Measurements from ENCODE around the gene SYT1.

SYT1 gene

DNA sequence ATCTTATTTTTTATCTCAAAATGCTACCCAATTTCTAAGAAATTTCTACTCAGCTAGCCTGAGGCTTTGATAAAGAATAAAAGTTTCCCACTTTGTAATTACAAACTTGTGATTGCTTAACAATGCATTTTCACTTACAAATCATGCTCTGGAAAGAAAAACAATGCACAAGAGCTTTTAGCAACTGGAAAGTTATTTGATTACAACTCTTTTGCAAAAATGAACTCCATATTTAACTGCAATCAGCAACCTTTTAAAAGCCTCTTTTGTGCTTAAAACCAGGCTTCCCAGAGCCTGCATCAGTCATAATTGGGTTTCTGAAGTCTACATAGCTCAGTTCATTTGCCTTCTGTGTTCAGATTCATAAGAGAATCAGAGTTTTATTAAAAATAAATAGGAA is 431.0 kb downstream of the SYT1 start:
- DNase-seq (ENCODE audit: low spot score): no peak

DNA sequence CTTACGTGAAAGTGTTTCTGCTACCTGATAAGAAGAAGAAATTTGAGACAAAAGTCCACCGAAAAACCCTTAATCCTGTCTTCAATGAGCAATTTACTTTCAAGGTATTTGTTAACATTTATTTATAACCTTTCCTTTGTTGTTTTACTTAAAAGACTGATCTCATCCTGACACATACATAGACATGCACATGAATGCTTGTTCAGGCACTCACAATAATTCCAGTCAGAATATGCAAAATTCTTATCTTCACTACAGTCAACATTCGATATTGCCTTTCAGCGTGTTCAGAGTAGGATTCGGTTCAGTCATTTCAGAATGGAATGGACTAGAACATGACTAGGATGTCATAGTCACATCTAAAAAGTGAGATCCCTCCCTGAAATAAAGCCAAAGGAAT is 431.6 kb downstream of the SYT1 start:
- DNase-seq (ENCODE audit: low spot score): no peak

DNA sequence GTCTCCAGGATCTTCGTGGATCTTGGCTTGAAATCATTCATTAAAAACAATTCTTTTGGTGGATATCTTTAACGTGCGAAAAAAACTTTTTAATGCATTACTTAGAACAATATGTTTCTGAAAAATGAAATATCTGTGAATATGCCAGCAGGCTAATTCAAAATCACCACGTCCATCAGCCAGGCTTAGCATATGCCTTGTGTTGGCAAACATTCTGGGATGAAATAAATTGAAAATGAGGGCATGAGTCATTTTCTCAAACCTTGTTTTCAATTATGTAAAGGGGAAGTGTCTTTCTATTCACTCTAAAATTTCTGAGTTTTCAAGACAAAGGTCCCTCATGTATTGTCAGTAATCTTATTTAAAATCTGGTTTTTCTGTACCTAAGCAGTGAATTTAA is 432.3 kb downstream of the SYT1 start:
- DNase-seq (ENCODE audit: low spot score): no peak

DNA sequence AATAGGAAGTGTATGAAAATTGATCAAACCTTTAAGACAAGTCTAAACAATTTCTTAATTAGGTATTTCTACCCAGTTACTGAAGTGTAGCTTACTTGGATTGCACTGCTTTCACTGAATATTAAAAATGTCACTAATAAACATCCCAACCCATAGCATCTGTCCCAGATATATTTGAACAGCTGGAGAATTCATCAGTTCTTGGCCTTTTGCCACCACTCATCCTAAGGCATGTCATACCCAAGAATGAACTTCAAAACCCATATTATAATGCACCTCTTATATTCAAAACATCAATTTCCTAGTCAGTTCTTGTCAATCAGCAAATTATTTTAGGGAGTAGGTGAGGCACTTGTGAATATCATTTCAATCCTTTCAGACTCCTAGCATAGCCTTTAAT is 433.9 kb downstream of the SYT1 start:
- DNase-seq (ENCODE audit: low spot score): no peak

DNA sequence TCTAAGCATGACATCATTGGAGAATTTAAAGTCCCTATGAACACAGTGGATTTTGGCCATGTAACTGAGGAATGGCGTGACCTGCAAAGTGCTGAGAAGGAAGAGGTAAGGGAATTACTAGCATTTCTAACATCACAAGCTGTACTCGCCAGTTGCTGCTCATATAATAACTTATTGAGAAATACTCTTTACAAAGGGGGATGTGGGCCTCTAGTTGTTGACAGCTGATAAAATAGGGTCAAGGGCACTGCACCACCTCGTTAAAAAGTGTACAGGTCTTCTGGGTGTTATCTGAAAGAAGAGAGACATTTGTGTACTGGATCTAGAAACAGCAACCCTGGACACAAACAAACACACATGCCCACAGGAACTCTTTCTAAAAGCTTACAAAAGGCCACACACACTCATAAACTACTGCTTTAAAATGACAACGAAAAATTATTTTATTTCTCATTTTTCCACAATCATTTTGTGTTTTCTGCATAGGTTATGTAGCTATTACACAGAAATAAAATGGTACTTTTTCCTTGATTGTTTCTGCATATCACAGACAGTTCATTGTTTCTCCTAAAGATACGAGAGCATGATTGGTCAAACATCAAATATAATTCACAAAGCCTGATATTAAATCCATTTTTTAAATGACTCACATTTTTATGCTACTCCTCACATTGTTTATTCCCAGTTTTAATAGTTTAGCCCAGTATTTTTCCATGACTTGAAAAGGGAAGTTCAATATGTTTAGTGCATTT is 435.0 kb downstream of the SYT1 start:
- DNase-seq (ENCODE audit: low spot score): no peak

DNA sequence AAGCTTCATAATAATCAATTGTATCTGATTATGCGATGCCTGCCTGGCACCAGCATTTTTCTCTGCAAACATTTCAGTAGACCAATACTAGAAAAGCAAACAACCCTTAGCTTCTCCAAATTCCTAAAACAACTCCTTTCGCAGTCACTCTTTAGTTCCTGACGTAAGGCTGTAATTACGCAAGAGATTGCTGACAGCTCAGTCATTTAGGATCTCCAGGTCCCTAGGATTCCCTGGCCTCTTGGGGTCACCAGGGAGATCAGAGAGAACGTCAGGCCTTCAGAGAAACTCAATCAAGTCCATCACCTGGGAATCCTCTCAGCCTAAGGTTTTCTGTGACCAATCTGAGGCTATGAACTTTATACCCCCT is 435.6 kb downstream of the SYT1 start:
- no peak for DNase-seq (ENCODE audit: low spot score)

DNA sequence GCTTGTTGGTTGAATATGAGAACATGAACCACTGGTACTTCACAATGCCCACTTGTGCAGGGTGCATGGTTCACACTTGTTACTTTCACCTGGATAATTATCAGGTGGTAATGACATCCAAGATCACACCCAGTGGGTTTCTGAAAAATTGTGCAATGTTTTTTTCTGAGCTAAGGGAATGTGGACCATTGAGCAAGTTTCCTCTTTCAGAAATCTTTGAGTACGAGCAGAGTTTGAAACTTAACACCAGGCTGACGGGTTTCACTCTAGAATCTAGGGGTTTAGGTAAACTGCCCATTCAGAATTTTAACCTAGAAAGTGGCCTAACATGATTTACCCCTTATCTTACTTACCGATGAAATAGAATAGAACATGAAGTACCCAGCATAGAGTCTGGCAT is 436.6 kb downstream of the SYT1 start:
- no peak for DNase-seq (ENCODE audit: low spot score)

DNA sequence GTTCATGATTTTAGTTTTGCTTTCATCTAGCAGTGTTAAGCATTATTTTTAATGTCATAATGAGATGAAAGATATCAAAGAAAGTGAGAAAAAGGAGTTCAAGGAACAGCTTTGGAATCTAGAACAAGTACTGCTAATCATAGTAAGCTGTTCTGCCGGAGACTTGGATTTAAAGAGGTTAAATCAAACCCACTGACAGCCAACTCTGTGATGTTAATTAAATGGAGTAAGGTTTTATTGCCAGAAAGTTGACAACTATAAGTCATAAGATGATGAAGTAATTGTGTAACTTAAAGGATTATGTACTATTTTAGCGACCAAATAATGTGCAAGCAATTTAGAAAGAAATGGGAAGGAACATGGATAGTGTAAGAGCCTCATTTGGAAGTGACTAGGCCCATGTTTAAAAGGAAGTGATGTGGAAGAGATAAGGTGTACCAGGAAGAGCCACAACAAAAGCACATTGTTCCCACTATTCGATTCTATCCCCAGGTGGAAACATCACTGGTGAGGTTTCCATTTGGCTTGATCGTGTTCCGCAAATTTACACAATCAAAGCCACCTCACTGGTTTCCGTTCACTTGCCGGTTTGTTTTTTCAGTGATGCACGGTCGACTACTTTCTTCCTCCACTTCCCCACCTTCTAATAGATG is 437.7 kb downstream of the SYT1 start:
- no peak for DNase-seq (ENCODE audit: low spot score)

DNA sequence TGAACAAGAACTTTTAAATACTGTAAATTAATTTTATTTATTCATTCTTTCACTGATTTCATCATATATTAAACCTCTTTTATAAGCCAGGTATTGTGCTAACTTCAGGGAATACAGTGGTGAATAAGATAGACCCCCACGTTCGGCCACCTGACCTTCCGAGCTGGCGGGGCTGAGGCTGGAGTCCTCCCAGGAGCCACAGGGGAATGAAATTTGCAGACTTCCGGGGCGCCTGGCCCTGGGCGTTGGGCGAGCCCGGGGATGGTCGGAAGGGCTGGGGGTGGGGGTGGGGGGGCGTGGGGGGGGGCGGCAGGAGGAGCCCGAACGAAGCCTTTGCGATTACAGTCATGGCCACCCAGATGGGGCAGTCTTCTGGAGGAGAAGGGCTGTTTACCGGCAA is 442.8 kb downstream of the SYT1 start:
- DNase-seq (ENCODE audit: low spot score): no peak

DNA sequence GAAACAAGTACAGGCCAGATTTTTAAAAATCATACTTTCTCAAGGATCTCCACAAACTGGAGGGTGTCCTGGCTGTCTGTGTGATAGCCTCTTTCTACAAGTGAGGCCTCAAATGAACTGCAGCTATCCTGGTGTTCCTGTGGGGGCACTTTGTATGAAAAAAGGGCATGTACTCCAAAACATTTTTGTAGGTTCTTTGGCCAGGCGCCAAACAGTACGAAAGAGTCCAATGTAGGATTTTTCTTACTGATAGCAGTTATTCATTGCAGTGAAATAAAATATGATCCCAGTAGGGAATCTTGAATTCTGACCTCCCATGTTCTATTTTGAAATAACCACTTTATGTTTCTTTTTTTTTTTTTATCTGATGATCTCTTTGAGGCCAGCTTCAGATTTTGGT is 444.5 kb downstream of the SYT1 start:
- no peak for DNase-seq (ENCODE audit: low spot score)

DNA sequence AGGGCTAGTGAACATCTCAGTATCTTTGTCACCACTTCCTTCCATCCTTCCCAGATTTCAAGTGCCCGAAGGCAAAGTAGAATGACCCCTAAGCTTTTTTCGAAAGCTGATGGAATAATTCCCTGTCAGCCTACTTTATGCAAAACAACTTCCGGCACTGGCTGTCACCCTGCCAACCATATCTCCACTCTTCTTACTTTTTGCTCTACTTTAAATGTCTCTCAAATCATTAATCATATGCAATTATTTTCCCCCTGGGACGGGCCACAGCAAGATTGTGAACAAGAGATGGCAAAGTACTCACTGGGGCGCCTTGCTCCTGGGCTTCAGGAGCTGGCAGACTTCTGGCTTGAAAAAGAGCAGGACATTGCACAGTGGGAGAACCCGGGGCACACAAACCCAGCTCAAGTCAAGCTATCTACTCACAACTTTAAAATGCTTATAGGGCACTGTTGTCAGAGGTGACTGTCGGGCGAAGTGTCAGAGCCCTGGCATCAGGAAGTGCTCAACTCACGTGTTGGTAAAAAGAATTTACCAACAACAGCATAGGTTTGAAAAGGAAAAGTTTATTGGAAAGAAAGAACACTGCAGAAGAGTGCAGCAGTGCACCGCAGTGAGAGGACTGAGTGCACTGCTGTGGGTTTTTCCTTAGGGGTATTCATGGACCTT is 452.7 kb downstream of the SYT1 start:
- no peak for DNase-seq (ENCODE audit: low spot score)

DNA sequence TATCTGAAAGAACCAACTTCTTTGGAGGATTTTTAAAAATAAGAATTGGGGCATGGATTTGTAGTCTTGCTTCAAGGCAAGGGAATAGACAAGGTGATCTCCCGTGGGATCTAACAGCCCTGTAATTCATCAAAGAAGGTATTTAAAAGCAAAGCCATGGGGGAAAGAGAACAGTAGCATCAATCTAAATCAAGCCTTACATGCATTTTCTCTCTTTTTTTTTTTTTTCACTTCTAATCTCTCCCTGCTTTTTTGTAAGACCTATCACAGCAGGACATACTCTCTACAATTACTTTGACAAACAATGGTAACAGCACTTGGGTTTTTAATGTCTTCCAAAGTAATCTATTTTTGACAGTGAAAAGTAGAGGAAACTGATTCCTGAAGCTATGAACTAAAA is 458.3 kb downstream of the SYT1 start:
- no peak for DNase-seq (ENCODE audit: low spot score)

DNA sequence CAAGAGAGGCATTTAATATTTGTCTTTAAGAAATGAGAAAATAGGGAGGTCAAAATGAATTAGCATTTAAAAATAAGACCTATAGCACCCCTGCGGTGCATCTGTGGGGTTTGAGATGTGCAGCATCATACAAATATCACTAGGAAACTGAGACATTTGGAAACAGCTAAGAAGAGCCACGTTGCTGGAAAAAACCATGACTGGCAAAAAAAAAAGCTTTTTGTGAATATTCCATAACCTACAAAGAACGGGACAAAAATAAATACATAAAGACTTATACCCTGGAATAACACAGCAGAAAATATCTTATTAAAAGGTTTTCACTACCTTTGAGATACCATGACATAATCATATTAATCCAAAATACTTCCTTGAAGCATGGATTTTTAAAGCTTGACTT is 460.0 kb downstream of the SYT1 start:
- DNase-seq (ENCODE audit: low spot score): no peak

DNA sequence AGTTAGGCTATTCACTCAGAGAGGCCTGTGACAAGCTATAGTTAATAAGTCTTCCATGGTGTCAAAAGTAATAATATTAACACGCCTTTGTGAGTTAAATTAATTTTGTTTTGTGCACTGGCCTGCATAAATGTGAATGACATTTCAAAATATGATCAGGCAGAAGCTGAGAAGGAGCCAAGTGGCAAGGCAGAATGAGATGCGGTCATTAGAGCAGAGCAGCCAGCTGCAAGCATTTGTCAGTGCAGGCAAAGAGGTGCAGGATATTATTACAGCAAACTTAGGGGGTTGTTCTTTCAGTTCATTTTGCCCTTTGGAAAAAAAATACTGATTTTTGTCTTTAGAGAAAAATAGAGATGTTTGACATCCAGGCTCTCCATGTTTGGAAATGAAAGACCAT is 461.6 kb downstream of the SYT1 start:
- DNase-seq (ENCODE audit: low spot score): no peak

DNA sequence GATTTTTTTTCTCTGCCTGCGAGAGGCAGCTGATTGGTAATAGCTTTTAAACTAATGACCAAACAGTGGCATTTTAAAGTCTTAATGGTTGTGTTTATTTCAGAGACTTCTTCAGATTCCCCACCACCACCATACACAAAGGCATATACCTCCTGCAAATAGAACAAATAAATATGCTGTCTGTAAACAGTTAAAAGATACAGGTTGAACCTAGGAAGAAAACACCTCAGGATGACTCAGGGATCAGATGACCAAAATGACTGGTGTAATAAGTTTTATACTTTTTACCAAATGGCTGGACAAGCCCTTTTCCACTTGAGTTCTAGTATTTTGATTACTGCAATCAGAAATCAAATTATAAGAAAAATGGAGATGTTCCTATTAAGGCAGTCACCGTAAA is 462.1 kb downstream of the SYT1 start:
- DNase-seq (ENCODE audit: low spot score): no peak

DNA sequence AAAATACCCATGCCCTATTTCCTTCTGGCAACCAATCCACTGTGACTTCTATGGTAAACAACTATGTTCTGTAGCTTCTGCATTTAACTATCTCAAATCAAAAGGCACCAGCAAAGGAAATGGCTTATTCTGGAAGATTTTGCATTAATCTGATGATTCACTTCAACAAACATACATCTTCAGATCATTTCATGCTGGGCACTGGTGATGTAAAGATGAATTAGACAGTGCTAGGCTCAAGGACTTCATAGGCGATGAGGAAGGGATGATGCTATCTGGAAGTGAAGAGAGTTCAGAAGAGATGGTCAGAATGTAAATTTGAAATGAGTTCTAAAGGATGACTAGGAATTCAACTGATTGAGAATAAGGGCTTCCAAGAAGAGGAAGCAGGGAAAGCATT is 462.9 kb downstream of the SYT1 start:
- no peak for DNase-seq (ENCODE audit: low spot score)

DNA sequence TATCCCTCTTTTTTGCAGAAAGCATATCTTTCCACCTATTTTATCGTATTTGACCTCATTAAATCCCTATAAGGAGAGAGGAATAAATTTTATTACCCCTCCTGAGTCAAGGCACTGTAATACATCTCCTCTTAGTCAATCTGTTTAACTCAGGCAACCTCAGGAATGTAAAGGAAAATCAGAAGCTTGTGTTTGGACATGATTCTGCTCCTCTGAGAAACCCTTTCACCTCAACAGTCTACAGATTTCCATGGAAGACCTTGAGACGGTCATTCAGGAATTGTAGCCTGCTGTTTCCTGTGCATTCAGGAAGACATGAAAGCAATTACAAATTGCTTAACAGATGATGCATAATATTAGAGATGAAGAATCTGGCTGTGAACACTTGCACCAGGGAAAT is 465.4 kb downstream of the SYT1 start:
- DNase-seq (ENCODE audit: low spot score): no peak

DNA sequence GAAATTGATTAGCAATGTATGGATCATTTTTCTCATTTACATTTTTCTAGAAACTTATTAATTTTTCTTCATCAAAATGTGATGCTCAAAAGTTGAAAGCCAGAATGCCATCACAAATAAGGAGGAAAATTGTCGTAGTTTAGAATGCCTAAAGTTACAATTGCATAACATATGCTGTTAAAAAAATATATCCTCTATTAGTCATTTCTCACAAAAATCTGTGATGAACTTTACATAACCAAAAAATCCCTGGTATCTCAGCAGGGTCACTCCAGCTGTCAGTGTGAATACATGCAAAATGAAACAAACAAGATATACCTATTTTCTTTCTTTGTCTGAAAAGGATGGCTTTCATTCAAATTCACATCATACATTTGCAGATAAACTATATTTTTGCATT is 467.3 kb downstream of the SYT1 start:
- no peak for DNase-seq (ENCODE audit: low spot score)

DNA sequence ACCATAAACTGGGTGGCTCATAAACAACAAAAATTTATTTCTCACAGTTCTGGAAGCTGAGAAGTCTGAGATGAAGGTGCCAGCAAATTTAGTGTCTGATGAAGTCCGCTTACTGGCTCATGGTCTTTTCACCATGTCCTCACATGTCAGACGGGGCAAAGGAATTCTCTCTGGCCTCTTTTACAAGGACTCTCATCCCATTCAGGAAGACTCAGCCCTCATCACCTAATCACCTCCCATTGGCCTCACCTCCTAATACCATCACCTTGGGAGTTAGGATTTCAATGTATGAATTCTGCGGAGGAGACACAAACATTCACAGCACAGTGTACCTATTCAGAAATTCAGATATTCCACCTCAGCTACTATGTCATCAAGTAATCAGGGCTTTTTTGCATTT is 468.6 kb downstream of the SYT1 start:
- DNase-seq (ENCODE audit: low spot score): no peak

DNA sequence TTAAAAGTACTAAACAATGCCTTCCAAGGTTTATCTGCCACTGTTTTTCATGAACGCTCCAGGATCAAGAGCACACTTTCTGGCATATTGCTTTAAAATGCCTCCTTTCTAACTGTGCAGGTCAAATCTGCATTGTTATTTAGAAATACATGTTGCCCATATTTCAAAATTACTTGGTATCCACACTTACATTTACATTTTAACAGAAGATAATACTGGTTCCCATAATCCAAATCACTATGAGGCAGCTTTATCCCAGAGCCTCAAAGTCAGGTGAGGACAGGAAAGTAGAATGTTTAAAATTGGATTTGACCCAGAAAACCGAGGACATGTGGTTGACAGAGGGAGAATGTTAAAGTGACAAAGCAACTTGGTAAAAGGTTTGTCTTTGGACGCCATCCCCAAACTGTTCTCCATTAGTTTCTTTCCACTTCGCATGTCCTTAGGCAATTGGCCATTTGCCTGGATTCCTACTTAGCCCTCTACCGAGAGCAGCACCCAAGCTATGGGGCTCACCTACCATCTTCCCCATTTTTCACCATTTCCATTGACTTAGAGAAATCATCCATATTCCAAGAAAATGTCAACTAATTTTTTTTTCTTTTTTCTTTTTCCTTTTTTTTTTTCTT is 473.2 kb downstream of the SYT1 start:
- DNase-seq (ENCODE audit: low spot score): no peak

DNA sequence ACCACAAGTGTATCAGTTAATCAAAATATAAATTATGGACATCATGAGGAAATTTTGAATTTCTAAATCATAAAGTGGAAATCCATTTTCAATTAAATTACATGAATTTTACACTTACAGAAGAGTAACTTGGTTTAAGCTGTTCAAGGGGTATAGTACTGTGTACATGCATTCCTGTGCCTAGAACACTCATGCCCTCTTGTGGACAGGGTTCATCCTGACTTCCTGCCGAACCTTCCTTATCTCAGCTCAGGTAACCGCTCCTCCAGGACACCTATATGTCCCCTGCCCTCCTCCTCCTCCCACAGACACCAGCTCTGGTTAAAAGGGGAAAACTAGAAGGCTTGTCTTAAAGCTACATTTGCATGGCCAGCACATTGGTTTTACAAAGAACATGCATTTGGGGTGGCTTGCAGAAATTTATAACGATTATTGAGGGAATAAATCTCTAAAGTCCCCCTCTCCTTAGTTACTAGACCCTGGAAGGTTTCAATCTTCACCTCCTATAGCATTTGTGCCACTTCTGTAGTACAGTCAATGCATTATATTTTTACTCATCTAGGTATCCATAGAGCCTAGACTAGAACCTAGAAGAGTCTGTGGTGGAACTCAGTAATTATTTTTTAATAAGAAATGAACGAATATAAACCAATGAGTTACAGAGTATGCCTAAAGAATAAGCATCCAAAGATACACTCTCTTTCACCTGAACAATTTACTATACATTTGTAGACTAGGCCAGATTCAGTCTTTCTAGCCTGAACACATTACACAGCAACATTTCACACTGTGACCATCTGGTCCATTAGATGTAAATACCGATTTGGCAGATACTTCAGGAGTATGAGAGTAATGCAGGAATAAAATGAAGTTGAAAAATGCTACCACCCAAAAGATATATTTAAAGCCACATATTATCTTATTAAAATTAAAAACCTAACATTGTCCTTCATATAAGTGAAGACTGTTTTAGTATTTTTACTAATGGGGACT is 480.6 kb downstream of the SYT1 start:
- no peak for DNase-seq (ENCODE audit: low spot score)

DNA sequence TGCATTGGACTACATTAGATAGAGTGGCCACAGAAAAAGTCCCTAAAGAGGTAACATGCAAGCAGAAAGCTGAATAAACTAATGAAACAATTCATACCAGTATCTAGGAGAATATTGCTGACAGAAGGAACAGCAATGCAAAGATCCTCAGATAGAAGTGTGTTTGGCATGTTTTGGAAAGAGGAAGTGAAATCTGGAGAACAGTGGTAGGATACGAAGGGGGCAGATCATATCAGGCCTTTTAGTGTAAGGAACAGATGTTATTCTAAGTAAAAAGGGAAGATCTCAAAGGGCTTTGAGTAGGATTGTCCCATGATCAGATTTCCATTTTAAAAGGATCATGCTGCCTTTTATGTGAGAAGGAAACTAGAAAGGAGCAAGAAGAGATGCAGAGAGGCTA is 483.3 kb downstream of the SYT1 start:
- no peak for DNase-seq (ENCODE audit: low spot score)
